COLO668 (cell line): ENCODE results near the gene TMEM86B.
A peak's percentile ranks its signal among the peaks of the same experiment; 100 is the strongest.
"Not testable (repeated sequence)": the region's sequence is repeated elsewhere in the genome, so short reads cannot be mapped to it uniquely, and the experiment has no call there.

ENCODE experiments used
- DNase-seq: peaks from one replicate; lab custom pipeline; 2025; ENCODE audit not compliant: unreplicated experiment; lab: John Stamatoyannopoulos, UW

TMEM86B gene

DNA sequence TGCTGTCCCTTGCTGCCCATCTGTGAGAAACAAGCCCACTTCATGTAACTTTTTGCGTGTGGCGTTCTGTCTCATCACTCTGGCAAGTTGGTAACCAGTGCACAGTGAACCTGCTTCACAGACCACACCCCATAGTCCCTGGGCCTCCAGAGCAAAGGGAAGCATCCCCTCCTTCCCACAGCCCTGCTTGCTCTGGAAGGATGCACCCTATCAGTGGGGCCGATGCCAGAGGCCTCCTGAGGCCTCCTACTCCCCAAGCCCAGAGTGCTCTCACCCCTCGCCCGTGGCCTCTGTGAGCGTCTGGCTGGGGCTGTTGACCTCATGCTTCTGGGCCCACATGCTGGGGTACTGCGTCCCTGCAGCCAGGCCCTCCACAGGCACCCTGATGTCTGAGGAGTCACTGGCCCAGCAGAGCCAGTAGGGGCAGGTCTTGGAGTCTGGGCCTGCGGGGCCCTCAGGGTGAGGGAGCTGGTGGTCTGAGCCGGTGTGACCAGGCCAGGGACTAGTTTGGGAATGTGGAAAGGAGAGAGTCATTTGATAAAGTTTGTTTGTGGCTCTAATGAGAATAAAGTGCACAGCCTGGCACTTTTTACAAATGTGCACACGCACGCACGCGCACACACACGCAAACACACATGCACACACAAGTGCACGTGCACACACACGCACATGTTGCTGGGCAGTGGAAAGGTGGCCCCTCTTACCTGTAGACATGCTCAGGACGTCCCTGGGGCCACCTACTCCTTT, 5.1 kb downstream of the TMEM86B start:
- no peak for DNase-seq

DNA sequence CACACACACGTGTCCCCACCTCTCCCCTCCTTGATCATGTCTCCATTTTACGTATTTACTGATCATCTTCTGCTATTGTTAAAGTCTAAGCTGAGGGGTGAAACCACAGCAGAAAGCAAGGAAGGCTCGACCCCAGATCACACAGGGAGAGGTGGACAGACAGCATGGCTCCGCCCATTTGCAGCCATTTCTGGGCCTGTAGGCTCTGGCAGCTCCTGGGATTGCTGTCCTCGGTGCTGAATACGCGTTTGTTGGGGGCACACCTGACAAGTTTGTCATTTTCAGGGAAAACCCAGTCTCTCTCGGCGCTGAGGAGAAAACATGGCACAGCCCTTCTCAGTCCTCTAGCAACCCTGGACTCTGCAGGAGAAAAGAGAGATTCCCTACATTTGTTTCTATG, 8.0 kb downstream of the TMEM86B start:
- DNase-seq = no peak

- DNase-seq = peak; percentile 94
Observed at GRCh38 chr19:55216461-55217198, 11.9 kb downstream of the TMEM86B start.

DNA sequence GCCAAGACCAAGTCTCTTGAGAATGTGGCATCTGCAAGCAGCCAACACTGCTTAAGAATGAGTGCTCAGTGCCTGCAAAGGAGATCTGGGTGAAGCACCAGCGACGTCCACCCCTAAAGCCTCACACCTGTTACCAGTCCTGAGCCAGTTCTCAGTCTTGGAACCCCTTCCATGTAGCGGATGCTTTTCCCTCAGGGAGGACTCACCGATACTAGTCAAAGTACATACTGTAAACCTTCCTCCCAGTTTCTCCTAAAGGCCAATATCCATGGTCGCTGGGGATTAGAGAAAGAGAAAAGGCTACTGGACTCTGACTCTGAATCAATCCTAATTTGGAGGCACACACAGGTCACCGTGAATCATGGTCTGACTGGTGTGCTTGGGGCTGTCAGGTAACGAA, 15.0 kb downstream of the TMEM86B start:
- DNase-seq = no peak

DNA sequence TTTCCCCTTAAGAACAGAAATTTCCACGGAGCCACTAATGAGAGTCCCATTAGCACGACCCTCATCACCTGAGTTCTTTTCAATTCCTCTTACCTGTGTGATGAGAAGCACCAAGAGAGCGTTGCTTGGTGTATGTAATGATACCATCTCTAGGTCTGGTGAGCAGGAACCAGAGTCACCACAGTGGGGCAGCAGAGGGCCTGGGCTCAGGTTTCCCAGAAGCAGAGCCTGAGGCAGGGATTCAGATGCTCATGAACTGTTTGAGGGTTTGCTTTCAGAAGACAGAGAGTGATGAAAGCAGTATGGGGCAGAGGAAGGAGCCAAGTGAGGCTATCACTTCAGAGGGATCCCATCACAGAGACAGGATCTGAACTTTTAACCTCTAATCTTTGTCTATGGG, 16.1 kb downstream of the TMEM86B start:
- peak; percentile 56 for DNase-seq

GRCh38 chr19:55209693-55210472, 18.7 kb downstream of the TMEM86B start:
- peak; percentile 74 for DNase-seq

GRCh38 chr19:55208880-55209692, 19.5 kb downstream of the TMEM86B start, which contains the start of gene PTPRH:
Gene PTPRH (minus strand): TSS chr19:55209501. CDS start chr19:55209433, 68 bp downstream.
- DNase-seq = peak; percentile 67

- peak; percentile 88 for DNase-seq
Observed at GRCh38 chr19:55206664-55207500, 21.7 kb downstream of the TMEM86B start.

DNA sequence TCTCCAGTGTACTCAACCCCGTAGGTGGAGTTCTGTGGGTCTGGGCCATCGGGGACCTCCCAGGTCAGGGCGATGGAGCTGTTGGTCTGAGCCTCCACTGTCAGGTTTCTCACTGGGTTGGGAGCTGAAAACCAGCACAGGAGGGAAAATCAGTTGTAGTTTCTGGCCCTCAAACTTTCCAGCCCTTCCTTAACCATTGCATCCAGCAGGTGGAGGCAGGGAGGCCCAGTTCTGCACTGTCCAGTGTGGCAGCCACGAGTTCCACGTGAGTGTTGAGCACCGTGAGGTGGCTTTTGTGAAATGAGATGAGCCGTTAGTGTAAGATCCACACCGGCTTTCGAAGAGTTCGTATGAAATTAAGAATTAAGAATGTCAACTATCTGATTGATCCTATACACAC, 26.4 kb downstream of the TMEM86B start:
- DNase-seq = not testable (repeated sequence)

DNA sequence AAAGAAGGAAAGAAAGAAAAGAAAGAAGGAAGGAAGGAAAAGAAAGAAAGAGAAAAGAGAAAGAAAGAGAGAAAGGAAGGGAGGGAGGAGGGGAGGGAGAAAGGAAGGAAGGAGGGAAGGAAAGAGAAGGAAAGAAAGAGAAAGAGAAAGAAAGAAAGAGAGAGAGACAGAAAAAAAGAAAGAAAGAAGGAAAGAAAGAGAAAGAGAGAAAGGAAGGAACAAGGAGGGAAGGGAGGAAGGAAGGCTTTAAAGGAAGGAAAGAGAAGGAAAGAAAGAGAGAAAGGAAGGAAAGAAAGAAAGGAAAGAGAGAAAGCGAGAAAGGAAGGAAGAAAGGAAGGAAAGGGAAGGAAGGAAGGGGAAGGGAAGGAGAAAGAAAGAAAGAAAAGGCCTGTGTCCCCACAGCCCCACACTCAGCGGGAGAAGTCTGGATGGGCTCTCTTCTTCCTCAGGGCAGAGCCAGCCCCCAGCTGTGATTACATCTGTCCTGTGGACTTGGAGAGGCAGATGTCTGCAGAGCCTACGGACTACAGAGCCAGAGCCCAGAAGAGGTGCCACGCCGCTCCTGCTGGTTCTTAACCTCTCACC, 28.9 kb downstream of the TMEM86B start:
- DNase-seq = no peak

DNA sequence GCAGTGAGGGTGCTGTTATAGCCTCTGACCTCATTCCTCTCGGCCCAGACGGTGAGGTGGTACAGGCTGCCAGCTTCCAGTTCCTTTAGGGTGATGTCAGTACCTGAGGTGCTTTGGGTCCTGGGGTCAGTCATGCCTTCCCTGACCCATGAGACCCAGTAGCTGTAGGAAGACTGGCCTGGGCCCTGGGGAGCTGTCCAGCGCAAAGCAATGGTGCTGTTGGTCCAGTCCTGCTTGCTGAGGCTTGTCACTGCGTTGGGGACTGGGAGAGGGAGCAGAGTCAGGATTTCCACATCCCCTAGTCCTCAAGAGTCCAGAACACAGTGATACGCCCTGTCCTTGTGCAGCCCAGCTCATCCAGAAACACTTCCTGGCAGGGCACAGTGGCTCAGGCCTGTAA, 29.9 kb downstream of the TMEM86B start:
- DNase-seq = no peak

DNA sequence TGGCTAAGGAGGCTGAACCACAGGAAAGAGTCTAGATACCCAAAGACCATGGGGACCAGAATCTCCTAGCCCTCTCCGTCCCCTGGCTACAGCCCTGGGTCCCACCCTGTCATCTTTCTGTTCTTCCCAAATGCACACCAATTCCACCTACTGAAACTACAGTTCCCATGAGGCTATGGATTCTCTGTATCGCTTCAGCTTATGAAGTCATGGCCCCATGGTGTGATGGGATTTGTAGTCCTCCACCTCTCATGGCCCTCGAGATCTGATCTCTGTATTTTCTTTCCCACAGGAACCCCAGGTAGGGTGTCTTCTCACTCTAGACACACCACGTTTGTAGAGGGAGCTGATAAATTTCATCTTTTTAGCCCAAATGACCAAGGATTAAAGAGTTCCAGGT, 31.0 kb downstream of the TMEM86B start:
- peak; percentile 4 for DNase-seq

- DNase-seq = no peak
Observed at GRCh38 chr19:55196803-55197202, 31.8 kb downstream of the TMEM86B start.

GRCh38 chr19:55193481-55193880, 35.1 kb downstream of the TMEM86B start:
- no peak for DNase-seq

- no peak for DNase-seq
Observed at GRCh38 chr19:55189403-55189835, 39.1 kb downstream of the TMEM86B start.

DNA sequence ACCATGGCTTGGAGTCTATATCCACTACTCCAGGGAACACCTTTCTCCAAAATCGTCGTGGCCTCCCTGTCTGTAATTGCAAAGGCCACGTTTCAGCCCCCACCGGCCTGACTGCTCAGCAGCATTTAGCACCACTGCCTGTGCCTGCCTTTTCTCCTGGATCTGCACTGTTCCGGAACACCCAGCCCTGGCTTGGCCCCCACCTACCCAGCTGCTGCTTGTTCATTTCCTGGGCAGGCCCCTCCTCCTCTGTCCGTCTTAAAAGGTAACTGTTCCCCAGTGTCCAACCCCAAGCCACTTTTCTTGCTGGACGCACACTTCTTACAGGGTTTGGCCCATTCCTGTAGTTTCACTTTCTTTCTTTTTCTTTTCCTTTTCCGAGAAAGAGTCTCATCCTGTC, 39.9 kb downstream of the TMEM86B start:
- no peak for DNase-seq

DNA sequence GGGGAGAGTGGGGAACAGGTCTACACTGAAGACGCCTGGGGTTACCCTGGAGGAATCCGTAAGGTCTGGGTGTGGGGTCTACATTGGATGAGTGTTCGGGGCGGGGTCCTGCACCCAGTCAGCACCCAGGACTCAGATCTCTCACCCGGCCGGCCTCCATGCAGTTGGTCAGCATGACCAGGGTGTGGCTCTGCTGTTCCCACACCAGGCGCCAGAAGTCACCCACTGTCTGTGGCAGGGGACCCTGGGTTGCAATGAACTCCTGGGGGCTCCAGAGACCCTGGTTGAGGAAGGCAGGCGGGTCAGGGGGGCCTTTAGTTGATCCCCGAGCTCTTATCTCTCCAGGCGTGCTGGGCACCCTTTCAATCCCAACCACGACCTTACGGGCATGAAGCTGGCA, 42.5 kb downstream of the TMEM86B start:
- DNase-seq = no peak

- no peak for DNase-seq
Observed at GRCh38 chr19:55181740-55182139, 46.8 kb downstream of the TMEM86B start.
